ENCODE results near the gene HEMGN.
"Not testable (repeated sequence)": the region's sequence is repeated elsewhere in the genome, so short reads cannot be mapped to it uniquely, and the experiment has no call there.

Gene HEMGN, protein sequence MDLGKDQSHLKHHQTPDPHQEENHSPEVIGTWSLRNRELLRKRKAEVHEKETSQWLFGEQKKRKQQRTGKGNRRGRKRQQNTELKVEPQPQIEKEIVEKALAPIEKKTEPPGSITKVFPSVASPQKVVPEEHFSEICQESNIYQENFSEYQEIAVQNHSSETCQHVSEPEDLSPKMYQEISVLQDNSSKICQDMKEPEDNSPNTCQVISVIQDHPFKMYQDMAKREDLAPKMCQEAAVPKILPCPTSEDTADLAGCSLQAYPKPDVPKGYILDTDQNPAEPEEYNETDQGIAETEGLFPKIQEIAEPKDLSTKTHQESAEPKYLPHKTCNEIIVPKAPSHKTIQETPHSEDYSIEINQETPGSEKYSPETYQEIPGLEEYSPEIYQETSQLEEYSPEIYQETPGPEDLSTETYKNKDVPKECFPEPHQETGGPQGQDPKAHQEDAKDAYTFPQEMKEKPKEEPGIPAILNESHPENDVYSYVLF

GRCh38 chr9:97938081-97938644 is at the start of gene HEMGN:
Gene HEMGN, minus strand, starts transcription at chr9:97938172. Its CDS starts 36 bp downstream, at chr9:97938136.
- no peak for DNase-seq

GRCh38 chr9:97987487-97987886 is 49.5 kb upstream of the HEMGN start:
- no peak for DNase-seq

DNA sequence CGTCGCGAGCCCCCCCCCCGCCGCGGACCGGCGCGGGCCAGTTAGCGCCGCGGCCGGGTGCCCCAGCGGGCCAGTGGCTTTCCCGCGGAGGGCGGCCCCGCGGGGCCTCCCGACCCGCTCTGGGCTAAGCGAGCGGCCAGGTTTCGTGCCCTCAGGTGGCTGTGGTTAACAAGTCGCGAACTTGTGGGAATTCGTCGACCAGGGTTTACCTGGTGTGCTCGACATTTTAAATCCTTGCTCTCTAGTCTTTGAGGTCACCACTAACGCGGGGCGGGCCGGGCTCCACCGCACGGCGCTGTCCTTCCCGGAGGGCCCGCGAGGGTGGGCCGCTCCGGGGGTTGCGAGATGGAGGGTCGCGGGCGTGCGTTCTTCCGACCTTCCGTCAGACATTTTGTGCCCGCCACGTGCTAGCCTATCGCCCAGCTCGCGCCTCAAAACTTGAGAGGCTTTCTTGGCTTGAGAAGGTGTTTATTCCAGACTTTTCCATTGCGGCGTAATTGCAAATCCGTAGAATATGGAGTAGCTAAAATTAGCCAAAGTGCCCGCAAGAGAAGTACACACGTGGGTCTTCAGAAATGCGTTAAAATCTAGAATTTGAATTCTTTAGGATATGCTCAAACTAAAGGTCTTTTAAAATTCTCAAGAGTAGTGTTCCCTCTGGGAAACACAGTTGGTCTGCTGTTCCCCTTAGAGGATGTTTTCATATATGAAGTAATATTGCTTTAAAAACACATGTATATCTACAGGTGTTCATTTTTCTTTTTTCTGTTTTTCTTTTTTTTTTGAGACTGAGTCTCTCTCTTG is 47.3 kb upstream of the HEMGN start:
- peak; percentile 40 for DNase-seq

GRCh38 chr9:97984188-97985057 is 46.5 kb upstream of the HEMGN start:
- peak; percentile 74 for DNase-seq

DNA sequence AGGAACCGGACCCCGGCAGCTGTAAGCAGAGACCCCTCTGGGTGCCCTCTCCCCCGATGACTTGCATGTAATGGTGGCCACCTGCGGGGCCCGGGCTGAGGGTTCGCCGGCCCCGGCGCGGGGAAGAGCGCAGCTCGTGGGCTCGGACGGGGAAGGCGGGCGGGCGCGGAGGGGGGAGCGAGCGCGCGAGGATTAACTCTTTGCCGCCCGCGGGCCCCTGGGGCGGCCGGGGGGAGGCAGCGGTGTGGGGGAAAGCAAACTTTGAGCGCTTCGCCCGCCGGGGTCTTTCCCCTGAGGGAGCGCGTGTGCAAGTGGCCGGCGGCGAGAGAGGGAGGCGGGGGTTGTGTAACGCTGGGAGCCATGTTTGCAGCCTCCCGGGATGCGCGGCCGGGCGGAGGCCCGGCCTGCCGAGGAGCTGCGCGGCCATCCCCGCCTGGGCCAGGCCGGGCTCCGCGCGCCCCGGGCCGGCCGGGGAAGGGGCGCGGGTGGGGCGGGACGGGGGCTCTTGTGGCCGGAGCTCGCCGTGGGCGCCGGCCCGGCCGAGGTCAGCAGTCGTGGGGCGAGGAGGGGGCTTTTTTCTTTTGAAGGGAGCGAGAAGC is 45.7 kb upstream of the HEMGN start:
- DNase-seq, result peak; percentile 66

DNA sequence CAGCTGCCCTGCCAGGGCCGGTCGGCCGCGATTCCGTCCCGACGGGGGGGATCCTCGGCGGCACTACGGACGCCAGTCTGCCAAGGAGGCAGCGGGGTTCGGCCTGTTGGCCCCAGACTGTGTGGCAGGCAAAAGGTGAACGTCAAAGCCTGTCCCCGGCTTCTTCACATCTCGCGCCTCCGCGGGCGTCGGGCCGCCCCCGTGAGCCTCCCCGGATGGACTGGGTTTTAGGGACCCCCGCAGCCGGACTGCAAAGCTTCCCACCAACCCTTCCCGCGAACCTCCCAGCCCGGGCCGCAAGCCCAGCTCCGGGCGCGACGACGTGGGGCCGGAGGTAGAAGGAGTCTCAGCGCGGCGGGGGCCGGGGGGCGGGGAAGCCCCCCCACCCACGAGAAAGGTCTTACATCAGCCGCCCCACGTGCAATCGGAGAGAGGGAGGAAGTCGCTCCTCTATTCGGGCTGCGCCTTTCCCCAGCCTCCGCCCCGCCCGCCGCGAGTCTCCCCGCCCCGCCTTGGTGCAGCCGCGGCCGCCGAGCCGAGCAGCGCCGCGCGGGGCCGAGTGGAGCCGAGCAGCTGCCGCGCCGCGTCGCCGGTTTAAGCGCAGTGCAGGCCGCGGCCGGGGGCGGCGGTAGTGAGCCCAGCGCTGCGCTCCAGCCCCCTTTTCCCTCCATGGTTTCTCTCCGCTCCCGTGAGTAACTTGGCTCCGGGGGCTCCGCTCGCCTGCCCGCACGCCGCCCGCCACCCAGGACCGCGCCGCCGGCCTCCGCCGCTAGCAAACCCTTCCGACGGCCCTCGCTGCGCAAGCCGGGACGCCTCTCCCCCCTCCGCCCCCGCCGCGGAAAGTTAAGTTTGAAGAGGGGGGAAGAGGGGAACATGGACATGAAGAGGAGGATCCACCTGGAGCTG is 45.0 kb upstream of the HEMGN start, which contains the start of gene ANP32B:
ANP32B (plus strand) TSS at position 659 of the 906 bp plus-strand sequence; CDS start at position 874, 215 bp downstream.
- peak; percentile 91 for DNase-seq

- peak; percentile 23 for DNase-seq
Observed at GRCh38 chr9:97981846-97982682, 44.1 kb upstream of the HEMGN start.

DNA sequence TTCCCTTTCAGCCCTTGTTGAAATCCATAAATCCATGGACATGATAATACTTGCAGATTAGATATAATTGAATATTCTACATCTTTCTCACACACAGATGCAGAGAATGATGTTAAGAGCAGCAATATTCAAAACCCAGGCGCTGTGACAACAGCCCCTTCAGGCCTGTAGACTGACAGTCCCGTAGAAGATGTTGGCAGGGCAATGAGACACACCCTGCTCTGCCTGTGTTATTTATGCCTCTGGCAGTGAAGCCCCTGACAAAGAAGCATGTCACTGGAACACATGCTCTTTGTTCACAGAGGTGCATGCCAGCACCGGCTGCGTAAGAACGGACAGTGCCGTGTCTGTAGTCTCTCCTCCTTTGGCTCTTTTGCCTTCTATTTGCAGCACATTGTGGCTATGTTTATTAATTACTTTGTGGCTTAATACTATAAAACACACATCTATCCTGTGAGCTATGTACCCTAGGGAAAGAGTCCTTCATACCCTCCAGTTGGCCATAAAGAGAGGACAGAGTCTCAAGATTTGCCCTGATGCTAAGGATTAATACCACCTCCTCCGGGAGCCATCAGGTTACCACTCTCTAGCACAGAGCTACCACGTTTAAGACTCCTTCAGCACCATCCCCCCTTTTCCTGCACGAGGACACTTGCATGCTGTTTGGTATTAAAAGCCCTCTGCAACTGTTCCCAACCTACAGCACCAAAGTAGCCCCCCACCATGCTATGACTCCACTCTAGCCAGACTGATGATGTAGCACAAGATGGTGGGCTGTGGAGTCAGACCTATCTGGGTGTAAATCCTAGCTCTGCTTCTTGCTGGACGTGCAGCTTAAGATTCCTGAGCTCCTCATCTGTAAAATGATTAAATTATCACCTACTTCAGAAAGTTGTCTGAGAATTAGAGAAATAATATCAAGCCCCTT is 43.2 kb upstream of the HEMGN start:
- DNase-seq, result peak; percentile 39

- no peak for DNase-seq
Observed at GRCh38 chr9:97980479-97980803, 42.5 kb upstream of the HEMGN start.

DNA sequence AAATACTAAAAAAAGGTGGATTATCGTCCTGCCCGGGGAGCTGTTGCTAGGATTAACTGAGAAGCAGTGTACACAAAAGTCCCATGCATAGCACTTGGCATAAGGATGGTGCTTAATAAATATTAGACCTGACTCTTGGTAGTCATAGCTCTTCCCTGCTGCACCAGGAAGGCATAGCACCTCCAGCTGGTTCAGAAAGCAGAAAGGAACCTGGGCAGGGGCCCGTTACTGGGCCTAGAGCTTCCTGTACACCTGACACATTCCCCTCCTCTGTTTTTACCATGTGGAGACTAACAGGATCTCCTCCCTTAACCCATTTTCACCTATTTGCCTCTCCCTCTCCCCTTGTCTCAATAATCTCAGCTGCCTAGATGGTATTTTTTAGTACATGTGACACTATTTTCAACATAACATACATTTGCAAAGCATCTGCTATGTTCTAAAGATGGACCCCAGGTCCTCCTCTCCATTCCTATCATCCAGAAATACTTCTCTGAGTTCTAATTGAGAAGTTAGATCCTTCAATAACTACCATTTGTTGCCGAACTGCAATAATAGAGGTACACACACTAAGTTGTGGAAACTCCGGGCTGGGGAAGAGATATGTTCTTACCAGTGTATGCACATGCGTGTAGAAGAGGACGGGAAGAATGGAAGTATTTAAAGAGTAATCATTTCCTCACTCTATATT is 42.0 kb upstream of the HEMGN start:
- peak; percentile 77 for DNase-seq

DNA sequence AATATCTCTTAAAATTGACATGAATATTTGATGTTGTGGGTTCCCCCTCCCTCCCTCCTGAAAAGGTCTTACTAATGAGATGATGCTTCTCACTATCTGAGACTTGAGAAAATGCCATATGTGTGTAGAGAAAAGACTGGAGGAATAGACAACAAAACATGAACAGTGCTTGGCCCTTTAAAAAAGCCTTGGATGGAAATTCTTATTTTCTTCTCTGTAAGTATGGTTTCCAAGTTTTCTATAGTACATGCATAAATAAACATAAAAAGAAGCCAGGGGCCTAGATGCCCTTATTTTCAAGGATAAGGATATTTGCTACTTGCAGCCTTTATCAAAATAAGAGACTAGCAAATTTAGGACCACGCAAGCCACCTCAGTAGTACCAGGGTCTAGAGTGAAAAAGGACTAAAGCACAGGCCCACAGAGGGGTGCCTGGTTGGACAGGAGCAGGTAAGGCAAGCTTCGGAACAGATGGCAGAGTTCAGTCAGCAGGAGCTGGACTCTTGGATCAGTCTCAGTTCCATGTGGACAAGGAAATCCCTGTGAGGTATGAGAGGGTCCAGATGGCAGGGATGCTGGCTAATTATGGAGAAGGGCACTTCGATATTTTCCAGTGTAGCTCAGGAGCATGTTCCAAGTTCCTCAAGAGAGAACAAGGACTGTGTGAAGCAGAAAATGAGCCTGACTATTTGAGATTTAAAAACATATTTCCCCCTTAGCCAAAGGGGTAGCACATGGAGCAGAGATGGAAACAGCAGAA is 40.6 kb upstream of the HEMGN start:
- peak; percentile 94 for DNase-seq

DNA sequence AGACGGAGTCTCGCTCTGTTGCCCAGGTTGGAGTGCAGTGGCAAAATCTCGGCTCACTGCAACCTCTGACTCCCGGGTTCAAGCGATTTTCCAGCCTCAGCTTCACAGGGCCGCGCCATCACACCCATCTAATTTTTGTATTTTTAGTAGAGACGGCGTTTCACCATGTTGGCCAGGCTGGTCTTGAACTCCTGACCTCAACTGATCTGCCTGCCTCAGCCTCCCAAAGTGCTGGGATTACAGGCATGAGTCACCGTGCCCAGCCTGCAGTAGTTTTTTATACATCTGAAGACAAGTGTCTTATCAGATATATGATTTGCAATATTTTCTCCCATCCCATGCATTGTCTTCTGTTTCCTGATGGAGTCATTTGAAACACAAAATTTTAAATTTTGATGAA is 38.7 kb upstream of the HEMGN start:
- not testable (repeated sequence) for DNase-seq

- peak; percentile 90 for DNase-seq
Observed at GRCh38 chr9:97975376-97975775, 37.4 kb upstream of the HEMGN start.

DNA sequence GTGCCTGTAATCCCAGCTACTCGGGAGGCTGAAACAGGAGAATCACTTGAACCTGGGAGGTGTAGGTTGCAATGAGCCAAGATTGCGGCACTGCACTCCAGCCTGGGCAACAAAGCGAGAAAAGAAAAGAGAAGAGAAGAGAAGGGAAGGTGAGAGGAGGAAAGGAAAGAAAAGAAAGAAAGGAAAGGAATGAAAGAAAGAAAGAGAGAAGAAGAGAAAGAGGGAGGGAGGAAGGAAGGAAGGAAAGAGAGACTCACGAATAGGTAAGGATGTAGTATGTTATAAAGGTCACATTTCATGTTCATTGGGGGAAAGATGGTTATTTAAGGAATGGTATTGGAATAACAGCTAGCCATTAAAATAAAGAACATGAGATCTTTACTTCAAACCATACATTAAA is 34.8 kb upstream of the HEMGN start:
- DNase-seq, result no peak

DNA sequence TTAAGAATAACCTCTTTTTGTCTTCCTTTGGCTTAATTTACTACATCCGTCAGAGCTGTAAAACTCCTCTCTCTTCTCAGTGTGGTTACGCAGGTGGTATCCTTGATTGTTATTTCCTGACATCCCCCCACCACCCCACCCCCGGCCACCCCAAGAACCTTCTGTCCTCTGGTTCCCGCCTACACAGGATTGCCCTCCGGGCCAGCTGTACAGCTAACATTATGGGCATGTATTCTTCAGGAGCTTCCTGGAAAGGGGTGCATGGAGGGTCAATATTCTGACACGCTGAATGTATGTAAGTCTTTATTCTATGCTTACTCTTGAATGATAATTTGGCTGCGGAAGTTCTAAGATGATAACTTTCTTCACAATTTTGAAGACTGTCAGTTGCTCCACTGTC is 32.2 kb upstream of the HEMGN start:
- no peak for DNase-seq

DNA sequence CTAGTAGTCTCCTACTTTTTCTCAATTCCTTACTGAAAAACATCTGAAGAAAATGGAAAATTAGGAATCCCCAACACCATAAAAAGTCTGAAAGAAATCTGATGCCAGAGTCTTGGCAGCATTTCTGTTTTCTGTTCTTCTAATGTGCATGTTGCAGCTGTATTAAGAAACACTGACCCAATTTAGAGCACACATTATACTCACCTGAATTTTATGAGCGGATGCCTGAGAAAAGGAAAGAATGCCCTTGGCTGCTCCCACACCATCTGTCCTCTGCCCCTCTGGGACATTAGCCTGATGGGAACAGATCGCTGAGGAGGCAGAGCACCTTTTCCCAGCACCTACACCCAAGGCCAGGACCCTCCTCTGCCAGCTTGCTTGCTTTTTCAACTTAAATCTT is 31.0 kb upstream of the HEMGN start:
- peak; percentile 25 for DNase-seq

DNA sequence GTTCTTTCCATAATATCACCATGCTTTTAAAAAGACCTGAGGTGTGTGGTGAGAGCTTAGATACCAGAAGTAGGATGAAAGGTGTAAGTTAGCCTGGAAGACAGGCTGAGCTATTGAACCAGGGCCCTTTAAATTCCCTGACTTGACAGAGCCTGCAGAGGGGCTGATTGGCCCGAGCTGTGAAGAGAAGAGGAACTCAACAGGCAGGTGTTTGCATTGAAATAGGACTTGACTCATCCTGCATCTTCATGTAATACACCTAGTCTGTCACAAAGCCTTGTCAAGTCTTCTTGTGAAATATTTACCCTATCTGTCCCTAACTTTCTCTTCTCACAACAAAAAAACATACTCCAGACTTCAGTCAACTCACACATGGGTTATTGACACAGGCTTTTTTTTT is 28.5 kb upstream of the HEMGN start:
- no peak for DNase-seq

DNA sequence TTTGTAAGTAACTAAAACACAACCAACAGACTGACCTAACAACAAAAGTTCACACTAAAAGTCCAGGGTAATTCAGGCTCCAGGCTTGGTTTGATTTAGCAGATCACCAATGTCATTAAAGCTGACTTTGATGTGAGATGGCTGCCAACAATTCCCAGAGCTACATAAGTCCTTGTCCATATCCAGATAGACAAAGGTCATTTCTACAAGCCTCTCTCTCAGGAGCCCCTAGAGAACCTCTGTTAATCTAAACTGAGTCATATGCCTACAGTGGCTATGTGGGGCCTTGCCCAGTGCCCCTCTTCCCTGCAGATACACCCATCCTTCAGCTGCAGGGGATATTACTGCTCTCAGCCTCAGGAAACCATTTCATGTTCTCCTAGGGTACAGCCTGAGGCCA is 26.9 kb upstream of the HEMGN start:
- DNase-seq, result no peak
